Prostate gland (tissue), 2 donors: Measurements from ENCODE around the gene HRK. TPM values are rescaled to one million over a fixed set of nuclear protein-coding genes. Genes with fewer than 3 reads are reported as not detected.

Experiments used
- DNase-seq: peaks from one replicate; pipeline ENCODE4 v3.0.0-alpha.2; 2019; ENCODE audit warnings: low spot score
- H3K27ac ChIP-seq, 2 donors: fragments of 200-600 bp; sonication (generic); 2 replicates each; pipeline ENCODE4 v1.5.1; 2017 to 2019
- H3K27me3 ChIP-seq: fragments of 200-600 bp; sonication (generic); replicated peaks from 2 replicates; pipeline ENCODE4 v1.5.1; 2019; ENCODE audit not compliant: insufficient read depth
- H3K36me3 ChIP-seq, 2 donors: fragments of 200-600 bp; sonication (generic); 1 replicate in 1 of 2; 2 replicates in 1 of 2; pipeline versions ENCODE4 v1.5.1 to v1.8.1; 2017 to 2019
- H3K4me1 ChIP-seq: fragments of 200-600 bp; sonication (generic); replicated peaks from 2 replicates; pipeline ENCODE4 v1.5.1; 2019
- H3K4me3 ChIP-seq, 2 donors: fragments of 200-600 bp; sonication (generic); 2 replicates each; pipeline ENCODE4 v1.5.1; 2017 to 2019
- H3K9me3 ChIP-seq: fragments of 200-600 bp; sonication (generic); 2 replicates; pipeline ENCODE4 v1.5.1; 2017
- POLR2A ChIP-seq: fragments of 450-650 bp; IDR thresholded peaks from one replicate; pipeline ENCODE4 v1.6.1; 2016; ENCODE audit warnings: antibody characterized with exemption, mild to moderate bottlenecking
- POLR2AphosphoS5 ChIP-seq: sonication (generic); formaldehyde crosslinking; IDR thresholded peaks from one replicate; pipeline ENCODE4 v1.6.1; 2017; ENCODE audit warnings: antibody characterized with exemption
- WGBS: methylation state at CpG from one replicate; pipeline ENCODE4 v1.1.5; 2018; 5-methylcytosine and 5-hydroxymethylcytosine counted together
- intact Hi-C: fragments of 100-400 bp; cut with DNase I; formaldehyde crosslinking; loops from one replicate; pipeline ENCODE4 v1.14.2; 2022
- total RNA-seq, 2 donors: library from RNA; depleted of rRNA; stranded (reverse); fragments of >200 nt; gene quantifications; one replicate each; pipeline ENCODE4 v1.1.0, GENCODE V29; 2016
- TF ChIP-seq, protein P1 (sequence below), 4 experiments: fragments of 200-600 bp in 2 of 4; fragments of 450-650 bp in 2 of 4; sonication (generic) in 2 of 4; IDR thresholded peaks; 1 replicate in 3 of 4; 2 replicates in 1 of 4; pipeline ENCODE4 v1.5.1; 2016 to 2019; ENCODE audit warnings: antibody characterized with exemption in 4 of 4, mild to moderate bottlenecking in 2 of 4, moderate library complexity in 2 of 4

Gene HRK
- total RNA-seq, 2 donors from 2014 or later: 4.9 TPM; not detected in 1

DNA sequence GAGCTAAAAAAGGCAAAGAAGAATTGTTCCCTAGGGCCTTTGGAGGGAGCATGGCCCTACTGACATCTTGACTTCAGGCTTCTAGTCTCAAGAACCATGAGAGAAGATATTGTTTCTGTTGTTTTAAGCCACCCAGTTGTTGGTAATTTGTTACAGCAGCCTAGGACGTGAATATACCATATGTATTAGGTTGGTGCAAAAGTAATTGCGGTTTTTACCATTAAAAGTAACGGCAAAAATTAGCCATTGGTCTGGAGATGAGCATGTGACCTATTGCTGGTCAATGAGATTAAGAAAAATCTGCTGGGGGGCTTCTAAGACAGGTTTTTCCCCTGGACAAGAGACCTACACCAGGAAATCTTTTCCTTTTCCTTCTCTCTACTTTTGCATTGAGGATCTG lies 9.8 kb upstream of the HRK start:
- intact Hi-C loops: no loop called here
- no peak overlapping the region for H3K4me3 ChIP-seq
- 92% methylated on average over 3 of the region's 3 CpGs for WGBS
- H3K9me3 ChIP-seq: no peaks in the 10 kb centered on the region
- TF ChIP-seq POLR2A: no peak
- TF ChIP-seq, protein P1, sequence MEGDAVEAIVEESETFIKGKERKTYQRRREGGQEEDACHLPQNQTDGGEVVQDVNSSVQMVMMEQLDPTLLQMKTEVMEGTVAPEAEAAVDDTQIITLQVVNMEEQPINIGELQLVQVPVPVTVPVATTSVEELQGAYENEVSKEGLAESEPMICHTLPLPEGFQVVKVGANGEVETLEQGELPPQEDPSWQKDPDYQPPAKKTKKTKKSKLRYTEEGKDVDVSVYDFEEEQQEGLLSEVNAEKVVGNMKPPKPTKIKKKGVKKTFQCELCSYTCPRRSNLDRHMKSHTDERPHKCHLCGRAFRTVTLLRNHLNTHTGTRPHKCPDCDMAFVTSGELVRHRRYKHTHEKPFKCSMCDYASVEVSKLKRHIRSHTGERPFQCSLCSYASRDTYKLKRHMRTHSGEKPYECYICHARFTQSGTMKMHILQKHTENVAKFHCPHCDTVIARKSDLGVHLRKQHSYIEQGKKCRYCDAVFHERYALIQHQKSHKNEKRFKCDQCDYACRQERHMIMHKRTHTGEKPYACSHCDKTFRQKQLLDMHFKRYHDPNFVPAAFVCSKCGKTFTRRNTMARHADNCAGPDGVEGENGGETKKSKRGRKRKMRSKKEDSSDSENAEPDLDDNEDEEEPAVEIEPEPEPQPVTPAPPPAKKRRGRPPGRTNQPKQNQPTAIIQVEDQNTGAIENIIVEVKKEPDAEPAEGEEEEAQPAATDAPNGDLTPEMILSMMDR (IDR thresholded peaks at IDR 0.05): no peak
- TF ChIP-seq POLR2AphosphoS5: no peak
- no peaks in the 10 kb centered on the region for H3K4me1 ChIP-seq
- no peaks in the 10 kb centered on the region for H3K36me3 ChIP-seq
- DNase-seq: no peak
- no peaks in the 10 kb centered on the region for H3K27me3 ChIP-seq
- H3K27ac ChIP-seq: no peak overlapping the region

DNA sequence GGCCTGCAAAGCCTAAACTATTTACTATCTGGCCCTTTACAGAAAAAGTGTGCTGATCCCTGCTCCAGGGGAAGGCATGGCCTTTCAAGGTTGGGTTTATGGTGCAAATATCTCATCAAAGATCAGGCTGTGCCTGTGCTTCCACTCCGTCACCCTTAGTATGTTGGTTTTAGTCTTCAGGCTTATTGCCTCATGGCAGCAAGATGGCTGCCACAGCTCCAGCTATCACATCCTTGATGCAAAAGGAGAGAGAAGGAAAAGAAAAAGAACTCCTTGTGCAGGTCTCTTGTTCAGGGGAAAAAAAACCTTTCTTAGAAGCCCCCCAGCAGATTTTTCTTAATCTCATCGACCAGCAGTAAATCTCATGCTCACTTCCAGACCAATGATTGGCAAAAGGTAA lies 9.1 kb upstream of the HRK start:
- TF ChIP-seq POLR2AphosphoS5 (no peak), POLR2A (no peak)
- TF ChIP-seq, protein P1 (IDR thresholded peaks at IDR 0.05): no peak
- no peak overlapping the region for H3K27ac ChIP-seq
- intact Hi-C loops: no loop called here
- no peaks in the 10 kb centered on the region for H3K27me3 ChIP-seq
- 94% methylated on average over 2 of the region's 2 CpGs for WGBS
- H3K9me3 ChIP-seq: no peaks in the 10 kb centered on the region
- DNase-seq: no peak
- H3K4me1 ChIP-seq: no peaks in the 10 kb centered on the region
- no peaks in the 10 kb centered on the region for H3K36me3 ChIP-seq
- no peak overlapping the region for H3K4me3 ChIP-seq

DNA sequence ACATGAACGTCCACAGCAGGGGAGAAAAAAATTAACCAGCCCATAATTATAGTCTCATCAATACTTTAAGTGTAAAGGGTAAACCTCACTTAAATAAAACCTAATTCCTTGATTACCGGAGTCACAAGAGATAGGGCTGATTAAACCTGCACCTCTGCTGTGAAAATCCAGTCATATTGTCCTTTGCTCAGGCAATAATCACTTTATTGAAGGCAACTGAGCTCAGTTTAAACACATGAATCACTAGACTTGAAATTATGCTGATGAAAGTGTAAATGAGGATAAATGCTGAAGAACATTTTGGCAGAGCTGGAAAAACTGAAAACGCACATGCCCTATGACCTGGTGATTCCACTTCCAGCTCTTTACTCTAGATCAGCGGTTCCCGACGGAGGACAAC lies 6.7 kb upstream of the HRK start:
- H3K36me3 ChIP-seq: no peaks in the 10 kb centered on the region
- intact Hi-C loops: no loop called here
- DNase-seq: no peak
- 82% methylated on average over 6 of the region's 6 CpGs for whole genome bisulfite sequencing
- no peaks in the 10 kb centered on the region for H3K9me3 ChIP-seq
- H3K27me3 ChIP-seq: peaks cover 8% of the 10 kb centered on the region
- no peaks in the 10 kb centered on the region for H3K4me1 ChIP-seq
- TF ChIP-seq, protein P1 (IDR thresholded peaks at IDR 0.05): no peak
- no peak for TF ChIP-seq POLR2AphosphoS5
- TF ChIP-seq POLR2A: no peak
- H3K4me3 ChIP-seq: no peak overlapping the region
- H3K27ac ChIP-seq: no peak overlapping the region

DNA sequence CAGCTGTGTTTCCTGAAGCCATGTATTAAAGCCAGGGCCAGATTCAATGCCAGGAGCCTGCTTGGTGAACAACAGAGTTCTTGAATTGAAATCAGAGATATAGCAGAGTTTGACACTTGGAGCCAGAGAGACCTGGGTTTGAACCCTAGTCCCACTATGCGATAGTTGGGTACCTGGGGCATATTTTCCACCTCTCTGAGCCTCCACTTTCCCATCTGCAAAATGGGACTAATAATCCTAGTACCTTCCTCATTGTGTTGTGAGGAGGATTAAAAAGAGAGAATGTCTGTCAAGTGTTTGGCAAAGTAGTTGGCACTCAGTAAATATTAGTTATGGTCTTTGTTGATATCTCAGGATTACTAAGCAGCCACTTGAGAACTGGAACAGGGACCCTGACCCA lies 6.0 kb upstream of the HRK start:
- H3K27me3 ChIP-seq: peaks cover 12% of the 10 kb centered on the region
- no peak for DNase-seq
- H3K36me3 ChIP-seq: no peaks in the 10 kb centered on the region
- 86% methylated on average over 1 of the region's 1 CpG for WGBS
- TF ChIP-seq POLR2AphosphoS5 (no peak), POLR2A (no peak)
- TF ChIP-seq, protein P1 (IDR thresholded peaks at IDR 0.05): no peak
- no peaks in the 10 kb centered on the region for H3K9me3 ChIP-seq
- H3K4me1 ChIP-seq: no peaks in the 10 kb centered on the region
- H3K27ac ChIP-seq: no peak overlapping the region
- H3K4me3 ChIP-seq: no peak overlapping the region
- intact Hi-C loops: no loop called here

DNA sequence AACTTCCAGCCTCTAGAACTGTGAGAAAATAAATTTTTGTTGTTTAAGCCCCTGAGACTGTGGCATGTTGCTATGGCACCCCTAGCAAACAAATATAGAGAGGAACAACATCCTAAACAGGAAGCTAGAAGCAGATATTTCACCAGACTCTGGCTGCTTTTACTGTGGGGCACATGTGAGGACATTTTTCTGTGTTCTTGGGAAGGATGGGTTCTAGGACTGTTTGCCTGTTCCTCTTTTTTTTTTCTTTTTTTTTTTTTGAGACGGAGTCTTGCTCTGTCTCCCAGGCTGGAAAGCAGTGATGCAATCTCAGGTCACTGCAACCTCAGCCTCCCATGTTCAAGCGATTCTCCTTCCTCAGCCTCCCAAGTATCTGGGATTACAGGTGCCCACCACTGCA lies 4.2 kb upstream of the HRK start:
- TF ChIP-seq, protein P1 (IDR thresholded peaks at IDR 0.05): no peak
- TF ChIP-seq POLR2AphosphoS5 (no peak), POLR2A (no peak)
- no peaks in the 10 kb centered on the region for H3K9me3 ChIP-seq
- no peak for DNase-seq
- peaks cover 10% of the 10 kb centered on the region for H3K4me1 ChIP-seq
- intact Hi-C loops: no loop called here
- H3K27ac ChIP-seq: no peak overlapping the region
- WGBS: 81% methylated on average over 2 of the region's 2 CpGs
- H3K4me3 ChIP-seq: no peak overlapping the region
- no peaks in the 10 kb centered on the region for H3K36me3 ChIP-seq
- H3K27me3 ChIP-seq: peaks cover 19% of the 10 kb centered on the region
